Stimulated activated naive CD8-positive, alpha-beta T cell treated with anti-CD3 and anti-CD28 coated beads, Interleukin-15, Interleukin-2, amounts not matched to agents 100 U/mL and 50 U/mL, for 24 hours (primary cell): ENCODE results near the gene AP1G2.

Source experiments
- ATAC-seq: fragments of 150-1000 bp; cut with Tn5 transposase; one replicate; pipeline ENCODE4 v1.10.0; 2021
- DNase-seq: peaks from one replicate; pipeline ENCODE4 v3.0.0; 2021

Gene AP1G2

GRCh38 chr14:23571701-23572523, 4.3 kb upstream of the AP1G2 start:
- no peak for ATAC-seq

GRCh38 chr14:23570806-23571483, 3.4 kb upstream of the AP1G2 start:
- no peak for DNase-seq
- no peak for ATAC-seq

More at GRCh38 chr14:23571701-23572523, 4.3 kb upstream of the AP1G2 start:
- no peak for DNase-seq

- ATAC-seq (no peak), DNase-seq (no peak)
These were observed 2.0 kb upstream of the AP1G2 start for GRCh38 chr14:23569443-23570151.

- DNase-seq (peak; percentile 46), ATAC-seq (no peak)
These were observed 1.2 kb upstream of the AP1G2 start for GRCh38 chr14:23568600-23569331.

- ATAC-seq (no peak), DNase-seq (no peak)
These were observed 519 bp upstream of the AP1G2 start for GRCh38 chr14:23568021-23568599.

GRCh38 chr14:23566778-23567185, 809 bp downstream of the AP1G2 start:
- DNase-seq (no peak), ATAC-seq (no peak)

GRCh38 chr14:23566112-23566777, 1.3 kb downstream of the AP1G2 start:
- DNase-seq (no peak), ATAC-seq (no peak)

- ATAC-seq, result no peak
- DNase-seq, result no peak
These were observed 2.0 kb downstream of the AP1G2 start for GRCh38 chr14:23565626-23566025.

GRCh38 chr14:23564876-23565275, 2.7 kb downstream of the AP1G2 start:
- DNase-seq (no peak), ATAC-seq (no peak)

GRCh38 chr14:23564181-23564812, 3.3 kb downstream of the AP1G2 start:
- ATAC-seq (no peak), DNase-seq (no peak)

GRCh38 chr14:23563473-23564180, 4.0 kb downstream of the AP1G2 start:
- DNase-seq (no peak), ATAC-seq (no peak)

GRCh38 chr14:23562822-23563472, 4.6 kb downstream of the AP1G2 start:
- DNase-seq, result peak; percentile 64
- no peak for ATAC-seq

- no peak for DNase-seq
- no peak for ATAC-seq
These were observed 5.4 kb downstream of the AP1G2 start for GRCh38 chr14:23561873-23562821.

GRCh38 chr14:23561259-23561658, 6.3 kb downstream of the AP1G2 start:
- no peak for ATAC-seq
- DNase-seq, result no peak

GRCh38 chr14:23559926-23560520, 7.6 kb downstream of the AP1G2 start:
- no peak for DNase-seq
- peak; percentile 26 for ATAC-seq

GRCh38 chr14:23559010-23559925, 8.3 kb downstream of the AP1G2 start:
- ATAC-seq (no peak), DNase-seq (peak; percentile 82)
